Mammary epithelial cell (primary cell): ENCODE data around the gene COMMD3.

Experiments
- EZH2 ChIP-seq: IDR thresholded peaks from 2 replicates; pipeline ENCODE4 v1.6.1; 2012; ENCODE audit warnings: low read length, inconsistent platforms, borderline replicate concordance
- TF ChIP-seq, protein P1 (sequence below), 2 donors: IDR thresholded peaks in 1 of 2; conservative IDR thresholded peaks in 1 of 2; 2 replicates each; pipeline ENCODE4 v1.5.1; 2011 to 2012; ENCODE audit warnings: inconsistent platforms in 2 of 2, low read length in 2 of 2, mild to moderate bottlenecking in 2 of 2, control low read depth in 1 of 2, low read depth in 1 of 2; ENCODE audit not compliant: insufficient read depth in 1 of 2; ENCODE audit errors: extremely low read depth in 1 of 2

DNA sequence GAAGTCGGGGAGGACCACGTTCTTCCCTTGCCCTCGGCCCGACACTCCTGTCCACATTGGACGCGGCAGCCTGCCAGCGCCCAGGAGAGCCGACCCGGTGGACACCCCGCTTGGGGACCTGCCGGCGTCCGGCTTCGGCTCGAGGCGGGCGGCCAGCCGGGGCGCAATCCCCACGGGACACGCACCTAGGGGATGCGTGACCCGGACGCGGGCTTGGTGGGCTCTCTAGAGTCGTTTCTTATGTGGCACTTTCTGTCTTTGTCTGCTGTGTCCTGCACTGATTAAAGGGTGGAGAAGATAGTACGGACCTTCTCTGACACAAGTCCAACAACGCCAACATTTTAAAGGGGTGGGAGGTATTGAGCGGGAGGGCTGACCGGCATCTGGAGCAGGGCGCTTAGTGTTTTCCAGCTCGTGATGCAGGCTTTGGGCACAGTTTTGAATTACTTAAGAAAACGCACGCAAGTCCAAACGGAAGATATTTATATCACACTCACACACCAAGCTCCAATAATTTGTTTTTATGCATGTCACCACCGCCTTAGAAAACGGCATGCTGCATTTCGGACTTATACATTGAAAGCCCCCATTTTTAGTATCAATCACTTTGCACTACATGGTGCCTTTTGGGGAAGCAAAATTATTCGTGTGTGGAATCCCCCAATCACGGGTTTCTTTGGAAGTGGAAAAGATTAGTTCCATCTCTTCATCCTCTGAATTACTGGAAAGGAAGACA, 25.2 kb downstream of the COMMD3 start:
- TF ChIP-seq, protein P1, sequence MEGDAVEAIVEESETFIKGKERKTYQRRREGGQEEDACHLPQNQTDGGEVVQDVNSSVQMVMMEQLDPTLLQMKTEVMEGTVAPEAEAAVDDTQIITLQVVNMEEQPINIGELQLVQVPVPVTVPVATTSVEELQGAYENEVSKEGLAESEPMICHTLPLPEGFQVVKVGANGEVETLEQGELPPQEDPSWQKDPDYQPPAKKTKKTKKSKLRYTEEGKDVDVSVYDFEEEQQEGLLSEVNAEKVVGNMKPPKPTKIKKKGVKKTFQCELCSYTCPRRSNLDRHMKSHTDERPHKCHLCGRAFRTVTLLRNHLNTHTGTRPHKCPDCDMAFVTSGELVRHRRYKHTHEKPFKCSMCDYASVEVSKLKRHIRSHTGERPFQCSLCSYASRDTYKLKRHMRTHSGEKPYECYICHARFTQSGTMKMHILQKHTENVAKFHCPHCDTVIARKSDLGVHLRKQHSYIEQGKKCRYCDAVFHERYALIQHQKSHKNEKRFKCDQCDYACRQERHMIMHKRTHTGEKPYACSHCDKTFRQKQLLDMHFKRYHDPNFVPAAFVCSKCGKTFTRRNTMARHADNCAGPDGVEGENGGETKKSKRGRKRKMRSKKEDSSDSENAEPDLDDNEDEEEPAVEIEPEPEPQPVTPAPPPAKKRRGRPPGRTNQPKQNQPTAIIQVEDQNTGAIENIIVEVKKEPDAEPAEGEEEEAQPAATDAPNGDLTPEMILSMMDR (conservative IDR thresholded peaks at IDR 0.05 in 1 of 2, IDR thresholded peaks at IDR 0.05 in 1 of 2; ENCODE audit: extremely low read depth in 1 of 2, insufficient read depth in 1 of 2, low read depth in 1 of 2, low read length in 2 of 2): no peak
- no peak for TF ChIP-seq EZH2
